GM12873 (cell line): Measurements from ENCODE around the gene CTSZ.

Source experiments
- CTCF ChIP-seq: IDR thresholded peaks from 2 replicates; pipeline ENCODE4 v1.5.1; 2012; ENCODE audit warnings: low read depth, mild to moderate bottlenecking, moderate library complexity, low read length, control low read depth; ENCODE audit not compliant: insufficient read depth; ENCODE audit errors: missing control alignments

Gene CTSZ

DNA sequence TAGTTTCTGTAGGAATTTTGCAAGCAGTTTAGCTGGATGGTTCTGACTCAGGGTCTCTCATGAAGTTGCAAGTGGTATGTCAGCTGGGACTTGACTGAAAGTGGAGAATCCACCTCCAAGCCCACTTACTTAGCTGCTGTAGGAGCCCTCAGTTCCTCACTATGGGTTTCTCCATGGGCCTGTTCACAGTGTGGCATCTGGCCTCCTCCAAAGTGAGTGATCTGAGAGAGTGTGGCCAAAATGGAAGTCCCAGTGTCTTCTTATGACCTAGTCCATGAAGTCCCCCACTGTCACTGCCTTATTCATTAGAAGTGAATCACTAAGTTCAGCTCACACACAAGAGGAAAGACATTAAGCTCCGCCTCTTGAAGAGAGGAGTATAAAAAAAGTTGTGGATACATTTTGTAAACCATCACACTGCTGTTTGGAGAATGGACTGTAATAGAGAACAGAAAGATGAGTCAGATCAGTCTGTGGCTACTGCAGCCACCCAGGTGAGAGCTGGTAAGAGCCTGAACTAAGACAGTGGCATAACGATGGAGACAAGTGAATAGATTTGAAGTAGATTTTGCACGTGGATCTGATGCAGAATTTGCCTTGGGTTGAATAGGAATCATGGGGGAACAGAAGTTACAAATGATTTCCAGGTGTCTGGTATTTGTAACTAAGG lies 30.9 kb downstream of the CTSZ start:
- TF ChIP-seq CTCF, result no peak

DNA sequence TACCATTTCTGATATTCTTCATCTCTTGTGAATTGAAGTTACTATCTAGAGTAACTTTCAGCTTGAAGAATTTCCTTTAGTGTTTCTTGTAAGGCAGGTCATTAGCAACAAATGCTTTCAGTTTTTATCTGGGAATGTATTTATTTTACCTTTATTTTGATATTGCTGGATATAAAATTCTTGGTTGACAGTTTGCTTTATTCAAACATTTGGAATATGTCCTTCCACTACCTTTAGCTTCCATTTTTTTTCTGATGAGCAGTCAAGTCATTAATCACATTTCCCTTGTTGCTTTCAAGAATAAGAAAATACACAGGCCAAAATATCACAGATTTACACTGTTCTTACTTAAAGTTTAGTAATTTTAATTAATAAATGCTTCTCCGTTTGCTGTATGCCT lies 31.7 kb downstream of the CTSZ start:
- no peak for TF ChIP-seq CTCF

DNA sequence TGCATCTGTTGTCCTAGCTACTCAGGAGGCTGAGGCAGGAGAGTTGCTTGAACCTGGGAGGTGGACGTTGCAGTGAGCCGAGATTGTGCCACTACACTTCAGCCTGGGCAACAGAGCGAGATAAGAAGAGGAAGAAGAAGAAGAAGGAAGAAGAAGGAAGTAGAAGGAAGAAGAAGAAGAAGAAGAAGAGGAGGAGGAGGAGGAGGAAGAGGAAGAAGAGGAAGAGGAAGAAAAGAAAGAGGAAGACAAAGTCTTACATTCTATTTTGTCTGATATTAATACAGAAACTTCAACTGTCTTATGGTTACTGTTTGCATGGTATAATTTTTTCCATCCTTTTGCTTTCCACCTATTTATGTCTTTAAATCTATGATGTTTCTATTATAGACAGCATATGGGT lies 33.2 kb downstream of the CTSZ start:
- TF ChIP-seq CTCF, result no peak

- no peak for TF ChIP-seq CTCF
Observed at GRCh38 chr20:58973179-58973578, 33.9 kb downstream of the CTSZ start.

DNA sequence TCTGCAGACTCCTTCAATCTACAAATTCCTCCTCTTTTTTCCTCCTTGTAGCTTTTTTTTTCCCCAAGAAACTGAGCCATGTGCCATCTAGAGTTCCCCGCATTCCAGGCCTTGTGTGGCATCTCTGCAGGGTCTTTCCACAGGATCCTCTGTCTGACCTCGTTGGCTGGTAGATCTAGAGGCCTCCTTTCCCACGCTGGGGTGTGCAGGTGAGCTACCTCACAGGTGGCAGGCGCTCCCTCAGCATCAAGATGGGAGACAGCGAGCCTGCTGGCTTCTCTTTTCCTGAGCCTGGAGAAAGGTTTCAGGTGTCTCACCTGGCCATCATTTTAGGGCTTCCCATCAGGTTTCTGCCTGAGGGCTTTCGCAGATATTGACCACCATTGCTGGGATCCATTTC lies 35.6 kb downstream of the CTSZ start:
- no peak for TF ChIP-seq CTCF

- TF ChIP-seq CTCF, result no peak
Observed at GRCh38 chr20:58970146-58970545, 36.9 kb downstream of the CTSZ start.

DNA sequence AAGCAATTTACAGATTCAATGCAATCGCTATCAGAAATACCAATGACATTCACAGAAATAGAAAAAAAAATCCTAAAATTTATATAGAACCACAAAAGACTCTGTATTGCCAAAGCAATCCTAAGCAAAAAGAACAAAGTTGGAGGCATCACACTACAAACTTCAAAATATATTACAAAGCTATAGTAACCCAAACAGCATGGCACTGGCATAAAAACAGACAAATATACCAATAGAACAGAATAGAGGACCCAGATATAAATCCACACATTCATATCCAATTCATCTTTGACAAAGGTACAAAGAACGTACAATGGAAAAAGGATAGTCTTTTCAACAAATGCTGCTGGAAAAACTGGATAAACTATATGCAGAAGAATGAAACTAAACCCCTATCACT lies 37.6 kb downstream of the CTSZ start:
- TF ChIP-seq CTCF, result no peak
